ENCODE measurements around the gene ETV6.

DNA sequence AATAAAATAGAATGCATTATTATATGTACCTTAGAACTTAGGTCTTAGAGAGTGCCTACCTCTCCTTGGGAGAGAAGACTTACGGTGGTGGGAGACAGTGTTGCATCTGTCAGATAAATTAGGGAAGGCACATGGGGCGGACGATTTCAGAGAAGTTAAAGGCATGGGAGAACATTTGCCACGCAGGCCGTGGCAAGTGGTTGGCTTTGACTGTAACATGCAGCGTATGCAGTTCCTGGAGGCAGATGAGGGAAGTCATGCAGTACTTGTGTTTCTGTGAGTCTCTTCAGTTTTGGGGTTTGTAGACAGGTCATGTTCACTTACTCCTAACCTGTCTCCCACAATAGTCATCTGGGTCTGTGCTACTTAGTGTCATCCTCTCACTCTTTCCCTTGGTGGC lies 43.6 kb downstream of the ETV6 start:
- no peak for TF ChIP-seq POLR2AphosphoS5 (IDR thresholded peaks at IDR 0.05; ENCODE audit: low read depth, low read length)
- TF ChIP-seq, protein P1, sequence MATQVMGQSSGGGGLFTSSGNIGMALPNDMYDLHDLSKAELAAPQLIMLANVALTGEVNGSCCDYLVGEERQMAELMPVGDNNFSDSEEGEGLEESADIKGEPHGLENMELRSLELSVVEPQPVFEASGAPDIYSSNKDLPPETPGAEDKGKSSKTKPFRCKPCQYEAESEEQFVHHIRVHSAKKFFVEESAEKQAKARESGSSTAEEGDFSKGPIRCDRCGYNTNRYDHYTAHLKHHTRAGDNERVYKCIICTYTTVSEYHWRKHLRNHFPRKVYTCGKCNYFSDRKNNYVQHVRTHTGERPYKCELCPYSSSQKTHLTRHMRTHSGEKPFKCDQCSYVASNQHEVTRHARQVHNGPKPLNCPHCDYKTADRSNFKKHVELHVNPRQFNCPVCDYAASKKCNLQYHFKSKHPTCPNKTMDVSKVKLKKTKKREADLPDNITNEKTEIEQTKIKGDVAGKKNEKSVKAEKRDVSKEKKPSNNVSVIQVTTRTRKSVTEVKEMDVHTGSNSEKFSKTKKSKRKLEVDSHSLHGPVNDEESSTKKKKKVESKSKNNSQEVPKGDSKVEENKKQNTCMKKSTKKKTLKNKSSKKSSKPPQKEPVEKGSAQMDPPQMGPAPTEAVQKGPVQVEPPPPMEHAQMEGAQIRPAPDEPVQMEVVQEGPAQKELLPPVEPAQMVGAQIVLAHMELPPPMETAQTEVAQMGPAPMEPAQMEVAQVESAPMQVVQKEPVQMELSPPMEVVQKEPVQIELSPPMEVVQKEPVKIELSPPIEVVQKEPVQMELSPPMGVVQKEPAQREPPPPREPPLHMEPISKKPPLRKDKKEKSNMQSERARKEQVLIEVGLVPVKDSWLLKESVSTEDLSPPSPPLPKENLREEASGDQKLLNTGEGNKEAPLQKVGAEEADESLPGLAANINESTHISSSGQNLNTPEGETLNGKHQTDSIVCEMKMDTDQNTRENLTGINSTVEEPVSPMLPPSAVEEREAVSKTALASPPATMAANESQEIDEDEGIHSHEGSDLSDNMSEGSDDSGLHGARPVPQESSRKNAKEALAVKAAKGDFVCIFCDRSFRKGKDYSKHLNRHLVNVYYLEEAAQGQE (IDR thresholded peaks at IDR 0.05; ENCODE audit: insufficient read depth in 1 of 2, low read depth in 2 of 2, low read length in 2 of 2): no peak
- no peak for TF ChIP-seq SIN3A (IDR thresholded peaks at IDR 0.05; ENCODE audit: borderline replicate concordance, insufficient read depth, low read length)
- no peak for TF ChIP-seq TAF1 (IDR thresholded peaks at IDR 0.05; ENCODE audit: borderline replicate concordance, insufficient read depth, low read length)
